ENCODE measurements around the gene CADPS2.

Gene CADPS2

DNA sequence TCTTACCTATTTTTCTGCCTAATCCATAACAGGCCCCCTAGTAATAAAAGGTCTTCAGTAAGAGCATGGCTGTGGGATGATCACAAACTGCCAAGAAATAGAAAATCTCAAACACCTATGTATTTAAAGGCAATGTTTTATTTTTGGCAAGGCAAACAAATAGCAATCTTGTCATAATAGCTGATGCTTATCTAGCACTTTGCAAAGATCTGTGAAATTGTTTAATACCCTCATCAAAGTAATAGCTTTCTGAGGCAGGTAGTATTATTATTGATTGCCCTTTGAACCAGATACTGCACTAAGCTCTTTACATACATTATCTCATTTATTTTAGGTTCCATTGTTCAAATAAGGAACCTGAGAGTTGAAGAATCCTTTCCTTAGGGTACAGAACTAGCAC, 1.6 kb upstream of the CADPS2 start:
- peak overlapping the region; percentile 85; the same call in 1 of the 2 replicates for H3K9ac ChIP-seq (ENCODE audit: low read length)
- TF ChIP-seq EZH2 (optimal IDR thresholded peaks at IDR 0.05; ENCODE audit: low read depth, low read length) (no peak), CTCF (IDR thresholded peaks at IDR 0.05; ENCODE audit: low read length) (no peak), EZH2phosphoT487 (IDR thresholded peaks at IDR 0.05; ENCODE audit: low read length) (no peak)

GRCh38 chr7:122887198-122887597, 938 bp upstream of the CADPS2 start:
- Histone ChIP-seq H3K9ac (ENCODE audit: low read length) (peak overlapping the region; percentile 85), H3K9me2 (replicated peaks; ENCODE audit: insufficient read depth, low read length) (no peaks in the 10 kb centered on the region)

More for the DNA sequence above, 1.6 kb upstream of the CADPS2 start:
- DNase-seq = no peak
- H3K36me3 ChIP-seq (replicated peaks; ENCODE audit: insufficient read depth, low read length) = no peaks in the 10 kb centered on the region
- H3K79me2 ChIP-seq (ENCODE audit: low read length) = peaks cover 31% of the 10 kb centered on the region
- H3K9me2 ChIP-seq (replicated peaks; ENCODE audit: insufficient read depth, low read length) = no peaks in the 10 kb centered on the region
- H3K27ac ChIP-seq (ENCODE audit: low read length) = peak overlapping the region; percentile 83; the same call in 1 of the 2 replicates
- H3K27me3 ChIP-seq (replicated peaks; ENCODE audit: insufficient read depth, low read length) = no peaks in the 10 kb centered on the region
- H3K4me2 ChIP-seq (ENCODE audit: low read depth, low read length) = peak overlapping the region; percentile 94
- peak overlapping the region; percentile 93 for H3K4me3 ChIP-seq (ENCODE audit: low read length)
- peak overlapping the region; percentile 94 for H2AFZ ChIP-seq (ENCODE audit: low read length)
- H4K20me1 ChIP-seq (ENCODE audit: insufficient read depth, low read length) = 0 out of 2 replicates have a peak, but pooled peaks cover 5% of the 10 kb centered on the region
- H3F3A ChIP-seq (ENCODE audit: insufficient read depth, low read length) = peaks cover 28% of the 10 kb centered on the region
- peaks cover 30% of the 10 kb centered on the region for H3K4me1 ChIP-seq (ENCODE audit: low read length)
- no peaks in the 10 kb centered on the region for H3K9me3 ChIP-seq (replicated peaks; ENCODE audit: insufficient read depth, low read length)

DNA sequence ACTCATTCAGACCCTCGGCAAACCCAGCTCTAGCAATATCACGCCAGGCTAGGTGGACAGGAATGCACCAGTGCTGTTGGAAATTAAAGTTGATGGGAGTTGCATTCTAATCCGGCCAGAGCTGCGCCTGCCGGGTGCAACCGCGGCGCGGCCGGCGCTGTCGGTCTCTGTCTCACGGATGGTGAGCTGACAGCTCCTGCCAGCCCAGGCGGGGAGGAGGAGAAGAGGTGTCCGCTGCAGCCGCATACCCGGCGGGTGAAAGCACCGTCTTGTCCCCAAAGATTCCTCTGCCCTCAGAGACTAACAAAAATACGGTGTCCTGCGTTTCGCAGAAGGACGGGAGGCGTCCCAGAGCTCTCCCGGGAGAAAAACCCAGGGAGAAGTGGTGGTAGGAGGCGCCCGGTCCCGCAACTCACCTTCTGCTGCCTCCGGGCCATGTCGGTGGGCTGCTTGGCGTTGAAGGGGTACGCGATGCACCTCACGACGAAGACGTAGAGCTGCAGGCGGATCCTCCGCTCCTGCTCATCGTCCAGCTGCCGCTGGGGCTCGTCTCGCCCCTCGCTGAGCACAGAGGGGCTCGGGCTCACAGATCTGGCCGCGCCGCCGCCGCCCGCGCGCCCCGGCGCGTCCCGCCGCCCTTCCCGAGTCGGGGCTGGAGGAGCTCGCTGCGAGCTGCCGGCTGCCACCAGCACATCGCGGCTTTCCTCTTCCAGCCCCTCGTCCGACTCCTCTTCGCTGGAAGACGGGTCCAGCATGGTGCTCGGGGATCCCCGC, 490 bp downstream of the CADPS2 start:
- H3F3A ChIP-seq (ENCODE audit: insufficient read depth, low read length) = peaks cover 28% of the 10 kb centered on the region
- H3K36me3 ChIP-seq (replicated peaks; ENCODE audit: insufficient read depth, low read length) = no peaks in the 10 kb centered on the region
- H3K27me3 ChIP-seq (replicated peaks; ENCODE audit: insufficient read depth, low read length) = no peaks in the 10 kb centered on the region
- peak overlapping the region; percentile 94 for H3K4me2 ChIP-seq (ENCODE audit: low read depth, low read length)
- peak; percentile 39 for TF ChIP-seq CTCF (IDR thresholded peaks at IDR 0.05; ENCODE audit: low read length)
- TF ChIP-seq EZH2phosphoT487 (IDR thresholded peaks at IDR 0.05; ENCODE audit: low read length) = no peak
- no peak for TF ChIP-seq EZH2 (optimal IDR thresholded peaks at IDR 0.05; ENCODE audit: low read depth, low read length)
- H3K4me1 ChIP-seq (ENCODE audit: low read length) = peaks cover 46% of the 10 kb centered on the region
- peak overlapping the region; percentile 83 for H3K27ac ChIP-seq (ENCODE audit: low read length)
- H4K20me1 ChIP-seq (ENCODE audit: insufficient read depth, low read length) = 0 out of 2 replicates have a peak, but pooled peaks cover 5% of the 10 kb centered on the region
- peak overlapping the region; percentile 85 for H3K9ac ChIP-seq (ENCODE audit: low read length)
- DNase-seq = peak; percentile 85
- peaks cover 52% of the 10 kb centered on the region for H3K79me2 ChIP-seq (ENCODE audit: low read length)
- peak overlapping the region; percentile 94 for H2AFZ ChIP-seq (ENCODE audit: low read length)
- H3K4me3 ChIP-seq (ENCODE audit: low read length) = peak overlapping the region; percentile 93
- no peaks in the 10 kb centered on the region for H3K9me2 ChIP-seq (replicated peaks; ENCODE audit: insufficient read depth, low read length)
- H3K9me3 ChIP-seq (replicated peaks; ENCODE audit: insufficient read depth, low read length) = no peaks in the 10 kb centered on the region

More at GRCh38 chr7:122887198-122887597, 938 bp upstream of the CADPS2 start:
- 0 out of 2 replicates have a peak, but pooled peaks cover 5% of the 10 kb centered on the region for H4K20me1 ChIP-seq (ENCODE audit: insufficient read depth, low read length)
- H3F3A ChIP-seq (ENCODE audit: insufficient read depth, low read length) = peaks cover 28% of the 10 kb centered on the region
- H3K9me3 ChIP-seq (replicated peaks; ENCODE audit: insufficient read depth, low read length) = no peaks in the 10 kb centered on the region
- peak overlapping the region; percentile 94 for H2AFZ ChIP-seq (ENCODE audit: low read length)
- H3K79me2 ChIP-seq (ENCODE audit: low read length) = peaks cover 38% of the 10 kb centered on the region
- peak overlapping the region; percentile 93 for H3K4me3 ChIP-seq (ENCODE audit: low read length)
- DNase-seq = peak; percentile 91
- H3K27me3 ChIP-seq (replicated peaks; ENCODE audit: insufficient read depth, low read length) = no peaks in the 10 kb centered on the region
- peak overlapping the region; percentile 83 for H3K27ac ChIP-seq (ENCODE audit: low read length)
- H3K4me1 ChIP-seq (ENCODE audit: low read length) = peaks cover 34% of the 10 kb centered on the region
- H3K36me3 ChIP-seq (replicated peaks; ENCODE audit: insufficient read depth, low read length) = no peaks in the 10 kb centered on the region
- H3K4me2 ChIP-seq (ENCODE audit: low read depth, low read length) = peak overlapping the region; percentile 94
- TF ChIP-seq EZH2 (optimal IDR thresholded peaks at IDR 0.05; ENCODE audit: low read depth, low read length) (no peak), CTCF (IDR thresholded peaks at IDR 0.05; ENCODE audit: low read length) (peak; percentile 54)

Measured in MM.1S (cell line).